GM08714 (cell line): ENCODE measurements around the gene MDK.
"Not testable (repeated sequence)": the region's sequence is repeated elsewhere in the genome, so short reads cannot be mapped to it uniquely, and the experiment has no call there.

ENCODE experiments used
- H3K4me3 ChIP-seq: fragments of 200-500 bp; sonication (Bioruptor generic); 2 replicates; pipeline ENCODE4 v1.5.1; 2014; ENCODE audit warnings: mild to moderate bottlenecking, low read length, inconsistent platforms
- ZNF274 ChIP-seq: IDR thresholded peaks from 2 replicates; pipeline ENCODE4 v1.6.1; 2012; ENCODE audit warnings: mild to moderate bottlenecking, low read depth, low read length

Gene MDK

DNA sequence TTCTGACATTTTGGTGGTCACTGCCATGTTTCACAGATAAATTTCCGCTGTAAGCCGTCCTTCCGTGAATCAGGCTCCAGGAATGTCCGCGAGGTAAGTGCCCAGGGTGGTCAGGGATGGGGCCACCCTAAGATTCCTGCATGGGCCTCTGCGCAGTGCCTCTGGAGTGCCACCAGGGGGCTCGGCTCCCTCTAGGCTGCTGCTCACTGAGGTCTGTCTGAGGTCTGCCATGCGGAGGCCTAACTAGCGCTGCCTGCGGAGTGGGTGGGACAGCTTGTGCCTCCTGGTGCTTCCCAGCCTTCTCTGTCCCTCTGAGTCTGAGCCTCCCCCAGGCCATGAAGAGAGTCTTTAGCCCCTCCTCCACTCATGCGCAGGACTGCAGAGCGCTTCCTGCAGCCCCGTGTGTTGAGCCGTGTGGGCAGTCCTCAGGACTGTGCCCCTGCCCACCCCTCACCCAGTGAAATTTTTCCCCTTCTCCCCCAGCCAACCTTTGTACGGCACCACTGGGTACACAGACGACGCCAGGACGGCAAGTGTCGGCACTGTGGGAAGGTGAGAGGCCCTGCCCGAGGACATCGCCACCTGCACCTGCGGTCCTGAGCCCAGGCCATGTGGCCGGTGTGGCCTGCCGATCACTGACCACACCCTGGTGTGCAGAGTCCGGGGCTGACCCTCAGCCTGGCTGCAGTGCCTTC lies 11.9 kb upstream of the MDK start:
- TF ChIP-seq ZNF274: no peak
- no peak overlapping the region for H3K4me3 ChIP-seq

GRCh38 chr11:46370253-46370652 lies 11.2 kb upstream of the MDK start:
- TF ChIP-seq ZNF274: no peak
- H3K4me3 ChIP-seq: no peak overlapping the region

GRCh38 chr11:46371262-46371661 lies 10.2 kb upstream of the MDK start:
- H3K4me3 ChIP-seq: not testable (repeated sequence)

- H3K4me3 ChIP-seq: no peak overlapping the region
- TF ChIP-seq ZNF274: no peak
These were observed 9.4 kb upstream of the MDK start for GRCh38 chr11:46372086-46372485.

- H3K4me3 ChIP-seq: not testable (repeated sequence)
These were observed 9.0 kb upstream of the MDK start for GRCh38 chr11:46372501-46372900.

GRCh38 chr11:46373787-46374740 lies 7.4 kb upstream of the MDK start:
- no peak overlapping the region for H3K4me3 ChIP-seq
- no peak for TF ChIP-seq ZNF274

DNA sequence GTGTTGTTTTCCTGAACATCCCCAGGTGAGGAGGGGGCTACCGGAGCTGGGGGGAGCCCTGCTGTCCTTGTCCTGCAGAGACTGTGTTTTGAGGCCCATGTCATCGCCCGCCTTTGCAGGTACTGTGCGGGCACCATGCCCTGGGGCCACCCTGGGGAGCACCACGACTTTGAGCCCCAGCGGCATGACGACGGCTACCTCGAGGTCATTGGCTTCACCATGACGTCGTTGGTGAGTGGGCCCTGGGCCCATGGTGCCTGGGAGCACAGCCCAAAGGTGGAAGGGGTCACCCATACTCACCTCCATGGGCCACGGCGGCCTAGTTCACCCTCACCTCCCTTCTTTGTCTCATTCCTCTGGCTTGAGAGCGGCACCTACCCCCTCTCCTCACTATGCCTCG lies 6.7 kb upstream of the MDK start:
- H3K4me3 ChIP-seq: no peak overlapping the region
- TF ChIP-seq ZNF274: no peak

DNA sequence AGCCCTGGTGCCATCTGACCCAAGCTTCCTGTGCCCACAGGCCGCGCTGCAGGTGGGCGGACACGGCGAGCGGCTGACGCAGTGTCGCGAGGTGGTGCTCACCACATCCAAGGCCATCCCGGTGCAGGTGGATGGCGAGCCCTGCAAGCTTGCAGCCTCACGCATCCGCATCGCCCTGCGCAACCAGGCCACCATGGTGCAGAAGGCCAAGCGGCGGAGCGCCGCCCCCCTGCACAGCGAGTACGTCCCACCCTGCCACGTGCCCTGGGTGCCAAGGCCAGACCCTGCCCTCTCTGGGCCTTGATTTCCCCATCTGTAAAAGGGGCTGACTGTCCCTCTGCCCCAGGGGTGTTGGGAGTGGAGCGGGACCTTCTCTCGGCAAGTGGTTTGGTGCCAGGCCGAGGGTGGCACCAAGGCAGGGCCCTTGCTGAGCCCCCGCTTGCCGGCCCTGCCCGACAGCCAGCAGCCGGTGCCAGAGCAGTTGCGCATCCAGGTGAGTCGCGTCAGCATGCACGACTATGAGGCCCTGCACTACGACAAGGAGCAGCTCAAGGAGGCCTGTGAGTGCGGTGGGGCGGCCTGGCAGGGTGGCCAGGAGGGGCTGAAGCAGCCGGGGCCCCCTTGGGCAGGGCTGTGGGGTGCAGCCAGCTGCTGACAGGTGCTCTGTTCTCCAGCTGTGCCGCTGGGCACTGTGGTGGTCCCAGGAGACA lies 5.9 kb upstream of the MDK start:
- TF ChIP-seq ZNF274: no peak
- H3K4me3 ChIP-seq: no peak overlapping the region

DNA sequence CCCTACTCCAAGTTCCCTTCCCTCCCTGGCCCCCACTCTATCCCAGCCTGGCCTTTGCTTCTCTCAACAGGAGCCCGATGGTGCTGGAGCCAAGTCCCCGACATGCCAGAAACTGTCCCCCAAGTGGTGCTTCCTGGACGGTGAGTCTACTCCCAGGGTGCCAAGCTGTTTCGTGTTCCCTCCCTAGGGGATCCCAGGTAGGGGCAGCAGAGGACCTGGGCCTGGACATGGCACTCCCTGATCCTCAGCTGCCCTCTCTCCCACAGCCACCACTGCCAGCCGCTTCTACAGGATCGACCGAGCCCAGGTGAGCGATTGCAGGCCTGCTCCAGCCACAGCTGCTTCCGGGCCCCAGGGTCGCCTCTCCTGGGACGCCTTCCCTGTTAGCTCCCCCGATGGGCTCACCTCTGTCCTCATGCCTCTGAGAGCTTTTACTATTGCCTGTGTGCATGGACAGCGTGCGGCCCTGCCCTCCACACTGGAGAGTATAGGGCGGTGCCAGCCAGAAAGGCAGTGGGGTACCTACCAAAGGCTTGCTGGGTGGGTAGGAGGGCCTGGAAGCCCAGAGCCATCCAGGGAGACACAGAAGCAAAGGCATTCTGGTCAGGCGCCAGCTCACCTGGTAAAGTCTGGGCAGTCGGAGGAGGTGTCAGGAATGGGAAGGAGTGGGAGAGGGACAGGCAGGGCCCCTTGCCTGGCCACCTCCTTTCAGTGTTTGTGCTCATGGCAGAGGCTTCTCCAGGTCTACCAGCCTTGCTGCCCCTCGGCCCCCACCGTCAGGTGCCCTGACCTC lies 5.0 kb upstream of the MDK start:
- H3K4me3 ChIP-seq: no peak overlapping the region
- TF ChIP-seq ZNF274: no peak

DNA sequence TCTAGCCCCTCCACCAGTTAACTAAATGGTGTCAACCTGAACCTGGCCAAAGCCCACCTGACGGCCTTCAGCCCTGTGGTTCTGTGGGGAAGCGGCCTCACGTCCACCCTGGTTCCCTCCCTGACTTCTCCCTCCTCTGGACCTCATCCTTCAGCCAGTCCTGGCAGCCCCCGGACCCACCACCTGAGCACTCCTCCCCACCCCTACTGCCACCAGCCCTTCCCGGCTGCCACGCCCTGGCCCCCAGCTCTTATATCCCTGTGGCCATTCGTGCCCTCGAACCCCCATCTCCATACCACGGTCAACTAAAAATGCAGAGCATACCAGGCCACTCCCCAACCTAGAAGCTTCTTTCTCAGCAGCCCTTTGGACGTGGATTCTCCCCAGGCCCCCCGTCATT lies 4.2 kb upstream of the MDK start:
- no peak for TF ChIP-seq ZNF274
- H3K4me3 ChIP-seq: no peak overlapping the region

DNA sequence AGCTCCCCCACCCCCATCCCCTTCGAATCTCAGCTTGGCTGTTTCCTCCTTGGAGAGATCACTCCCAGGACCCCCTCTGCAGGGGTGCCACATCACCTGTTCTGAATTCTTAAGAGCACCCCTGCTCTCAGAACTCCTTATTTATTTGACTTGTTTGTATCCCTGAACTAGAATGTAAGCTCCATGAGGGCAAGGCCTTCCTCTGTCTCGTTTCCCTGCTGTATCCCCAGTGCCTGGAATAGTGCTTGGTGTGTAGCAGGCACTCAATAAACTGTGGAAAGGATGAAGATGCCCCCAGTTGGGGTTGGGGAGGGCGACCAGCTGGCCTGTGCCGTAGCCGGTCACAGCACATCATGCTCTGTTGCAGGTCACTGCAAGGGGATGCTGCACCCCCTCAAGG lies 3.6 kb upstream of the MDK start:
- no peak overlapping the region for H3K4me3 ChIP-seq
- no peak for TF ChIP-seq ZNF274

DNA sequence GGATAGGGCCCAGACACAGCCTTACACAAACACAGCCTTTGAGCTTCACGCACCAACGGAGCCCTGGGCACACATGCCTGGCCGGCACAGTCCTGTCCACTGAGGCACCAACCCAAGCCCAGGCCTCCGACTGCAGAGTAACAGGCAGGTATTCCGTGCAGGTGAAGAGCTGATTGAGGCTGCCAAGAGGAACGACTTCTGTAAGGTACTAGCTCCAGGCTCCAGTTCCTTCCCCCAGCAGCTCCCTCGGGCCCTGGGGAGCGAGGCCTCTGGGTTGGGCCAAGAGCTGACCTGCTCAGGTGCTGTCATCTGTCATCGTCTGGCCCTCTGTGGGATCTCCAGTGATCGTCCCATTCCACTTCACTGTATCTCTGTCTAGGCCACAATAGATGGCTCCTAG lies 3.2 kb upstream of the MDK start:
- no peak for TF ChIP-seq ZNF274

GRCh38 chr11:46378811-46379481 lies 2.5 kb upstream of the MDK start:
- TF ChIP-seq ZNF274: no peak
- no peak overlapping the region for H3K4me3 ChIP-seq

More for the DNA sequence above, 3.2 kb upstream of the MDK start:
- no peak overlapping the region for H3K4me3 ChIP-seq

DNA sequence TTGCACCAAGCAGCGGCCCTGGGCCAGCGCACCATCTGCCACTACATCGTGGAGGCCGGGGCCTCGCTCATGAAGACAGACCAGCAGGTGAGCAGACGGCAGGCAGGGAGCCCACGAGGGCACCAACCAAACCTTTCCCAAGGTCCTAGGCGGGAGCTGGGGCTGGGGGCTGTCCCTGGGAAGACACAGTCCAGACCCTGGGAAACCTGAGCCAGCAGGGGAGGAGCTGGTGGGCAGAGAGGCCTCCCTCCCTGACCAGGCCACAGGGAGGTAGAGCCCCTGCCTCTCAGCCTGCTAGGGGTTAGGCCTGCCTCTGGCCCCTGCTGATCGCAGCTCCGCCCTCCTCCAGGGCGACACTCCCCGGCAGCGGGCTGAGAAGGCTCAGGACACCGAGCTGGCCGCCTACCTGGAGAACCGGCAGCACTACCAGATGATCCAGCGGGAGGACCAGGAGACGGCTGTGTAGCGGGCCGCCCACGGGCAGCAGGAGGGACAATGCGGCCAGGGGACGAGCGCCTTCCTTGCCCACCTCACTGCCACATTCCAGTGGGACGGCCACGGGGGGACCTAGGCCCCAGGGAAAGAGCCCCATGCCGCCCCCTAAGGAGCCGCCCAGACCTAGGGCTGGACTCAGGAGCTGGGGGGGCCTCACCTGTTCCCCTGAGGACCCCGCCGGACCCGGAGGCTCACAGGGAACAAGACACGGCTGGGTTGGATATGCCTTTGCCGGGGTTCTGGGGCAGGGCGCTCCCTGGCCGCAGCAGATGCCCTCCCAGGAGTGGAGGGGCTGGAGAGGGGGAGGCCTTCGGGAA lies 1.8 kb upstream of the MDK start:
- not testable (repeated sequence) for H3K4me3 ChIP-seq
